CD4-positive, alpha-beta T cell treated with Interferon alpha-2 for 1 hour (primary cell): ENCODE measurements around the gene SLC35F2.
A peak's percentile ranks its signal among the peaks of the same experiment; 100 is the strongest.
"Not testable (repeated sequence)": the region's sequence is repeated elsewhere in the genome, so short reads cannot be mapped to it uniquely, and the experiment has no call there.

Experiments
- DNase-seq, 2 donors: peaks; one replicate each; pipeline ENCODE4 v3.0.0-alpha.2; 2020 to 2022

Gene SLC35F2, protein sequence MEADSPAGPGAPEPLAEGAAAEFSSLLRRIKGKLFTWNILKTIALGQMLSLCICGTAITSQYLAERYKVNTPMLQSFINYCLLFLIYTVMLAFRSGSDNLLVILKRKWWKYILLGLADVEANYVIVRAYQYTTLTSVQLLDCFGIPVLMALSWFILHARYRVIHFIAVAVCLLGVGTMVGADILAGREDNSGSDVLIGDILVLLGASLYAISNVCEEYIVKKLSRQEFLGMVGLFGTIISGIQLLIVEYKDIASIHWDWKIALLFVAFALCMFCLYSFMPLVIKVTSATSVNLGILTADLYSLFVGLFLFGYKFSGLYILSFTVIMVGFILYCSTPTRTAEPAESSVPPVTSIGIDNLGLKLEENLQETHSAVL

DNA sequence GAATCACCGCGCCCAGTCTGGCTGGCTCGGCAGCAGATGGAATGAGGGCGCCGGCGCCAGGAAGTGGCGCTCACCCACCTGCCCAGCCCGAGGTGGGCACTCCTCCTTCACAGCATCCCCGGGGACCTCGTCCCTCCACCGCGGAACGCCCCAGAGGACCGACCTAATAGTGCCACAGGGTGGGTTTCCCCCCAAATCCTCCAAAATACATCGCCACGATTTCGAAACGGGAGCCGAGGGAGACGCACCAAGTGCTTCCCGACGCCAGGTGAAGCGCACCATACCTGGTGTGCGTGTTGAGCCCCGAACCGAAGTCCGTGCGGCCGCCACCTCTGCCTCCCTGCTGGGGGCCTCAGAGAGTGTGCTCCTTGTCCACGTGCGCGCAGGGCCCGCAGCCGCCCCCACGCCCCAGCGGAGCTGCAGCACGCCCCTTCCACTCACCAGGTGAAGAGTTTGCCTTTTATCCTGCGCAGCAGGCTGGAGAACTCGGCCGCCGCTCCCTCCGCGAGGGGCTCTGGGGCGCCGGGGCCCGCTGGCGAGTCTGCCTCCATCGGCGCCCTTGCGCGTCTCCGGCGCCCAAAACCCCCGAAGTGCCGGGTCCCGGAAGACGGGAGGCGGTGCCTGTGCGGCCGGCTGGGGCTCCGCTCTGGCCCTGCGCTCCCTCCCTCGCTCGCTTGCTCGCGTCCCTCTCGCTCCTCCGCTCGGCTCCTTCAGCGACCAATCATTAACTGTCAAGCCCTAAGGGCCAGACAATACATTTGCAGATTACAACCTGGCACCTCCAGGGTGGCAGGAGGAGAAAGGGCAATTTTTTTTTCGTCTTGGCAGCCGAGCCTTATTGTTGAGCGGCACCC lies at the start of gene SLC35F2:
Gene SLC35F2, minus strand, starts transcription at position 571 of the 854 bp plus-strand sequence. Its CDS starts 20 bp downstream, at position 551.
- DNase-seq: peak; percentile 67 to 70

DNA sequence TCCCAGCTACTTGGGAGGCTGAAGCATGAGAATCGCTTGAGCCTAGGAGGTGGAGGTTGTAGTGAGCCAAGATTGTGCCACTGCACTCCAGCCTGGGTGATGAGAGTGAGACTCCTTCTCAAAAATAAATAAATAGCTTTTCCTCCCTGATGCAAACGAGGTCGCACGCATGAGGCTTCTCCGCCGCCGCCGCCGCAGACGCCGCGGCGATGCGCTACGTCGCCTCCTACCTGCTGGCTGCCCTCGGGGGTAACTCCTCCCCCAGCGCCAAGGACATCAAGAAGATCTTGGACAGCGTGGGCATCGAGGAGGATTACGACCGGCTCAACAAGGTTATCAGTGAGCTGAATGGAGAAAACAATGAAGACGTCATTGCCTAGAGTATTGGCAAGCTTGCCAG lies 49.6 kb upstream of the SLC35F2 start:
- no peak for DNase-seq

DNA sequence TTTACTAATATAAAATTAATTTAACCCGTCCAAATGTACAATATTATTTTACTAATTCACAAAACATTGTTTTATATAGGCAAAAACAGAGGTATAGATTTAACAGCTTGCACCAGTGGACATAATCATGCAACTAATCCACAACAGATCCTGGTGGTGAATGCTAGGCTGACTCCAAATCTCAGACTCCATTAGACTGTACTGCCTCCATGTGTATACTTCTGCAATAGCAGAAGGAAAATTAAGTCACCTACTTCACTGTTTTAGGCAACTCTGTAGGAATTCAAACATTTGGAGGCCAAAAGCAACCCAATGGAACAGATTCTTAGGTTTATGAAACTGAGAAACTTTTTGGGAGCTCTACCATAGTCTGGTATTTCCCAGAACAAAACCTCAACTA lies 39.7 kb upstream of the SLC35F2 start:
- peak in 1 of 2 donors; percentile 34 for DNase-seq

DNA sequence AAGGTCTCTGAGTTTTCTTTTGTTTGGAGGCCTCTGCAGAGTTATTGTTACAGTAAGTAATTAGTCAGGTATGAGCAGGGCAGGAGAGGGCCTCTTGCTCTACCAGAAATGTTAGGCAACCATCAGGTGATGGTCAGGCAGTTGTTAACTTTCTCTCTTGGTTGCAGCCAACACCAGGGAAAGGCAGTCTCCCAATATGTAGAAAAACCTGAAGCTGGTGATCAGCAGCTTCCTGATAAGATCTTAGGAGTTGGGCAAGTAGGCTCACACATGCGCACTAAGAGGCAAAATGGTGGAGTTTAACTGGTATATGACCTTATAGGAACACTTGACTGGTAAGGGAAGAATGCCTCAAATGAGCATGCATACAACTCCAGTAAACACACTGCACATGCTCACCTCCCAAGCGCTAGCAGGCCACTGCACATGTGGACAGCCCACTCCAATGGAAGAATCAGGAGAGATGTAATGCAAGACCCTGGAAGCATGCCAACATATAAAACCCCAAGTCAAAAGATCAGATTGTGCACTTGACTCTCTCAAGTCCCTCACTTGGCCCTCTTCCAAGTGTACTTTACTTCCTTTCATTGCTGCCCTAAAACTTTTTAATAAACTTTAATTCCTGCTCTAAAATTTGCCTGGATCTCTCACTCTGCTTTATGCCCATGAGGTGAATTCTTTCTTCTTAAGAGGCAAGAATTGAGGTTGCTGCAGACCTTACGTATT lies 23.7 kb upstream of the SLC35F2 start:
- DNase-seq: no peak

DNA sequence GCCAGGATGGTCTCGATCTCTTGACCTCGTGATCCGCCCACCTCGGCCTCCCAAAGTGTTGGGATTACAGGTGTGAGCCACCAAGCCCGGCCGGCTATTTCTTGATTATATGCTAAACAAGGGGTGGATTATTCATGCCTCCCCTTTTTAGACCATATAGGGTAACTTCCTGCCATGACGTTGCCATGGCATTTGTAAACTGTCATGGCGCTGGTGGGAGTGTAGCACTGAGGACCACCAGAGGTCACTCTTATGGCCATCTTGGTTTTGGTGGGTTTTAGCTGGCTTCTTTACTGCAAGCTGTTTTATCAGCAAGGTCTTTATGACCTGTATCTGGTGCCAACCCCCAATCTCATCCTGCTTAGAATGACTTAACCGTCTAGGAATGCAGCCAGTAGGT lies 22.9 kb upstream of the SLC35F2 start:
- not testable (repeated sequence) for DNase-seq

DNA sequence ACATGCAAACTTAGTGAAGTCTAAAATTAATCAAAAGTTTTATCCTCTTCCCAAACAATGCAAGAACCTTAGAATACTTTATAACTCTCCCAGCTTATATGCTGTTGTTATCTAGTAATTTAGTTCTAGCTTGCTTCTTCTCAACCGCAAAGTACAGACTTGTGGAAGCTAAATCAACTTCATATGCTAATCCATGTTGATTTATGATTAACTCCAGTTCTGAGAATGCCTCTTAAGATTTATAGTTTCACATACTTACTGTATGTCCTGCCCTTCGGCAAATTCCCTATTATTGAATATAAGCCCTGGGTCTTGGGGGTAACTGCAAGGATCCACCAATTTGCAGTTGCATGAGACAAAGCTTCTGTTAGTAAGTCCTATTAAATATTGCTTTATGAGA lies 17.6 kb upstream of the SLC35F2 start:
- DNase-seq: no peak

DNA sequence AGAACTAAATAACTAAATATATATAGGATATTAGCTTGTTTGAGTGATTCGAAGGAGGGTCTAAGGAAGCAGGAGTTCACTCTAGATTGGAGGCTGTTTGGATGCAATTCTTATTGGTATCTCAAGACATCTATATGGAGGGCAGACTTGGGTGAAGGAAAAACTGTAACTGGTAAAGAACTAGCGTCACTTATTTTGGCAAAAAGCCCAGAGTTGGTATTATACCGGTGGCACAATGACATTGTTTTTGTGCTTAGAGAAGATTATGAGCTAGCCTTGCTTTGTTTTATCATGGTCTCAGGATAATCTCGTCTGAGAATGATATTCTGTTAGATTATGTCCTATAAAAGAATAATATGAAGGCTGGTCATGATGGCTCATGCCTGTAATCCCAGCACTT lies 6.0 kb upstream of the SLC35F2 start:
- DNase-seq: no peak

DNA sequence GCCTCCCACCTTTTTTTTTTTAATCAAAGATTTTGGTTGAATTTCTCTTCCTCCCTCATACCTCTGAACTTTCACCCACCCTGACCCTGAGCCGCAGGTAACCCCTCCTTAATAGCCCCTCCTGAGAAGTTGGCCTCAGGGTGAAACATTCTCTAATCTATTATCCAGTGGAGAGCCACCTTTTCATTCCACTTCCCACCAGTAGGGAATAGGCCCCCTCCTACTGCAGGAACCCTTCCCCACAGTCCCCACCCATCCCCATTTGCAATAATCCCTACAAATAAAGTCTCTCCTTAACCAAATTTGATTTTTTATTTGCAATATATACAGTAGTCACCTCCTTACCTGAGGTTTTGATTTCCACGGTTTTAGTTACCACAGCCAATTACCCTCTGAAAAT lies 2.1 kb upstream of the SLC35F2 start:
- DNase-seq: no peak

DNA sequence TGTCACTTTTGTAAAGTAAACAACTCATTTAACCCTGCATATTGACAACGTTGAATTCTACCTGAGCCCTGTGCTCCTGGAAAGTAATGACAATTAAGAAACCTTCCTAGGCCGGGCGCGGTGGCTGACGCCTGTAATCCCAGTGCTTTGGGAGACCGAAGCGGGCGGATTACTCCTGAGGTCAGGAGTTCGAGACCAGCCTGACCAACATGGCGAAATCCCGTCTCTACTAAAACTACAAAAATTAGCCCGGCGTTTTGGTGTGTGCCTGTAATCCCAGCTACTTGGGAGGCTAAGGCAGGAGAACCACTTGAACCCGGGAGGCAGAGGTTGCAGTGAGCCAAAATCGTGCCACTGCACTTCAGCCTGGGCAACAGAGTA lies 1.6 kb upstream of the SLC35F2 start:
- not testable (repeated sequence) for DNase-seq

DNA sequence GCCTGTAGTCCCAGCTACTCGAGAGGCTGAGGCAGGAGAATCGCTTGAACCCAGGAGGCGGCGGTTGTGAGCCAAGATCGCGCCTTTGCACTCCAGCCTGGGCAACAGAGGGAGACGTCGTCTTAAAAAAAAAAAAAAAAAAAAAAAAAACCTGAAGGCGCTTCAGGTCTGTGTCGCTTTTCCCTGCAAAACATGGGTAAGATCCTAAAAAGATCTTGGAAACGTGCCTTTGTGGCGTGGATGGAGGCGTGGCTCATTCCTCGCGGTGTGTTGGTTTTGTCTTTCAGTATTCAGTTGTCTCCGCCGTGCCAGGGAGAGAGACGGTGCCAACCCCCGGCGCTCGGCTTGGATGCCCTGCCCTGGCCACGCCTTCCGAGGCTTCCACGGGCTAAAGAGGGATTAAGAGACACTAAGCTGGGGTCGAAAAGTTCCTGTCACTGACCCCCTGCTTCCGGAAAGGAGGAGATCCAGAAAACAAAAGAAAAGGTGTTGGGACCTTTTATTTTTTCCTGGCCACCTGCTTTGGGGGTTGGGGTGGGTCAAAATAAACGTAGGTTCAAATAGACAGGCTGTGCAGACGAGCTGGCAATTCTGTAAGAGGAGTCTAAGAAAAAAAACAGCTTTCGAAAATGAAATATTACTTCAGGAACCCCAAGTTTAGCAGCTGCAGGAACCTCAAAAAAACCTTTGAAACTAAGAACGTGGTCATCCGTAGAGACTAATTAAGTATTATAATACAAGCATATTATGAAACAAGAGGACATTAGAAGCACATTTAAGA lies 1.1 kb upstream of the SLC35F2 start:
- DNase-seq: peak in 1 of 2 donors; percentile 34

DNA sequence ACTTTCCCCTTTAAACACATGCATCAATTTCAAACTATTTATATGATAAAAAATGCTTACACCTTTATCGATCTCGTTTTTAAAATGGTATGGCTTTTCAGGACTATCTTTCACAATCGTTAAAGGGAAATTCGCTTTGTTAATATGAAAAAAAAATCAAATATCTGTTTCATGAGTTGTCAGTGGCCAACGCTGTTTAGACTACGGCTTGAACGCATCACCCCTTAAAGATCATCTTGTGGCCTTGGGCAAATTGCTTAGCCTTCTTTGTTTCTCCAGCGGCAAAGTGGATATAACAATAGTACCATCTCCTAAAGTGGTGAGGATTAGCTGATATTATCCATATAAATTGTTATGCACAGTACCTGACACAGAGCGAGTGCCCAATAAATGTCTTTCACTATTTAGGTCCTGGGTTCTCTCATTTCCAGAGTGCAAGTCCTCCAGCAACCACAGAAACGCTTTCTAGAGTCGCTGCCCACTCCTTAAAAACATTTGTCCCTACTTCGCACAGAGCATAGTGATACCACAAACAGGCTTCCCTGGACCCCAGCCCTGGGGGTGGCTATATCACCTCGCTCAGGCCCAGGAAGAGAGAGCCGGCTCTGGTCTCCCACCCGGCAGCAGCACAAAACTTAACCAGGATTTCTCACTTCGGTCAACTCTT lies 904 bp downstream of the SLC35F2 start:
- DNase-seq: no peak

DNA sequence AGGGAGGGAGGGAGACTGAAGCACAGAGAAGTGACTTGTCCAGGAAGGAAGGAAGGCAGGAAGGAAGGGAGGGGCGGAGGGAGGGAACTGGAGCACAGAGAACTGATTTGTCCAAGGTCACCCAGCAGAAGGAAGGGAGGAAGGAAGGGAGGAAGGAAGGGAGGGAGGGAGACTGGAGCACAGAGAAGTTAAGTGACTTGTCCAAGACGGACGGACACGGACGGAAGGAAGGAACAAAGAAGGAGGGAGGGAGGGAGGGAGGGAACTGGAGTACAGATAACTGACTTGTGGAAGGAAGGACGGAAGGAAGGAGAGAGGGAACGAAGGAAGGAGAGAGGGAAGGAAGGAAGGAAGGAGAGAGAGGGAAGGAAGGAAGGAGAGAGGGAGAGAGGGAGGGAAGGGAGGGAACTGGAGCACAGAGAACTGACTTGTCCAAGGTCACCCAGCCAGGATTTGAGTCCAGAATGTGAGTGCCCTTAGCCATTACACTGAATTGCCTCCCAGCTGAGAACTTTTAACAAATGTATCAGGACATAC lies 1.5 kb downstream of the SLC35F2 start:
- DNase-seq: no peak

DNA sequence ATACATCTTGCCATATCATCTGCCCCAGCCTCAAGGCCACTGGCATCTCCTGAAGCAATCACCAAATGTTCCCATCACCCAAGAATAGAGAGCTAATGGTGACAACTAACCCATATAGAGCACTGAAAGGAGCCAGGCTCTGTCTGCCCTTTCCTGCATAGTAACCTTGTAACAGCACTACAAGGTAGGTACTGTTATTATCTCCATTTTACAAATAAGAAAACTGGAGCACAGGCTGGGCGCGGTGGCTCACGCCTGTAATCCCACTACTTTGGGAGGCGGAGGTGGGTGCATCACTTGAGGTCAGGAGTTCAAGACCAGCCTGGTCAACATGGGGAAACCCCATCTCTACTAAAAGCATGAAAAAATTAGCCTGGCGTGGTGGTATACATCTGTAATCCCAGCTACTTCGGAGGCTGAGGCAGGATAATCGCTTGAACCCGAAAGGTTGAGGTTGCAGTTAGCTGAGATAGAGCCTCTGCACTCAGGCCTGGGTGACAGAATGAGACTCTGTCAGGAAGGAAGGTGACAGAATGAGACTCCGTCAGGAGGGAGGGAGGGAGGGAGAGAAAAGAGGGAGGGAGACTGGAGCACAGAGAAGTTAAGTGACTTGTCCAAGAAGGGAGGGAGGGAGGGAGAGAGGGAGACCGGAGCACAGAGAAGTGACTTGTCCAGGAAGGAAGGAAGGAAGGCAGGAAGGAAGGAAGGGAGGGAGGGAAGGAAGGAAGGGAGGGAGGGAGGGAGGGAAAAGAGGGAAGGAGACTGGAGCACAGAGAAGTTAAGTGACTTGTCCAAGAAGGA lies 2.2 kb downstream of the SLC35F2 start:
- DNase-seq: peak in 1 of 2 donors; percentile 11

DNA sequence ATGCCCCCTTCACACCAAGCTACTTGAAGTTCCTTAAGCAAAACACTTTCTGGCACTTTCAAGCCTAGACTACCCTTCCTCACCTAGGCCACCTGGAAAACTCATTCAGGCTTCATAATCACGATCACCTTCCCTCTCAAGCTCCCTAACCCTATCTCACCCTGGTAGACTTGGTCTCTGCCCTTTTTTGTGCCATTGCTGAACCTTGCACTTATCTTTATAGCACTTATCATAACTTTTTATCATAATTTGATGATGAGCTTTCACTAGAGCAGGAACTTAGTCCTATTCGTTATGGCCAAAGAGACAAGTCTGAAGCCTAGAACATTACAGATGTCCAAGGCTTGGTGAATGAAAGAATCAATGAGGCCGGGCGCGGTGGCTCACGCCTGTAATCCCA lies 5.5 kb downstream of the SLC35F2 start:
- no peak for DNase-seq

DNA sequence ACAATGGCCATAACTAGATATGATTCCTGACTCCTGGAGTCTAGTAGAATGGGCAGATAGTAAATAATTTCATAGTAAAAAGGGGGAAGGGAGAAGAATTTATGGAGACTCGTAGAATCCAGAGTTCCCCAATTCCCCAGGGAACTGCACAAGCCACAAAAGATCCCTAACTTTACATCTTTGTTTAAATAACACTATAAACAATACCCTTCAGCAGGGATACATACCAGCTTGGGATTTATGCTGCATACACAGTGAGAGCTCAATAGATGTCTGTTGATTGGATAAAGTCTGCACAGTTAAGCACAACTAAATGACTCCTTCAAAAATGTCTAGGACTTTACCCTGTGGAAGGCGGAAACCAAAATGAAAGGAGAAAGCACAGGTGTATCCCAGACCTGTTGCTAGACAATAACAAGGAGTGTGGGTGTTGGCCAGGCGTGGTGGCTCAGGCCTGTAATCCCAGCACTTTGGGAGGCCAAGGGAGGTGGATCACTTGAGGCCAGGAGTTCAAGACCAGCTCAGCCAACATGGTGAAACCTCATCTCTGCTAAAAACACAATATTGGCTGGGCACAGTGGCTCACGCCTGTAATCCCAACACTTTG lies 6.8 kb downstream of the SLC35F2 start:
- DNase-seq: no peak

DNA sequence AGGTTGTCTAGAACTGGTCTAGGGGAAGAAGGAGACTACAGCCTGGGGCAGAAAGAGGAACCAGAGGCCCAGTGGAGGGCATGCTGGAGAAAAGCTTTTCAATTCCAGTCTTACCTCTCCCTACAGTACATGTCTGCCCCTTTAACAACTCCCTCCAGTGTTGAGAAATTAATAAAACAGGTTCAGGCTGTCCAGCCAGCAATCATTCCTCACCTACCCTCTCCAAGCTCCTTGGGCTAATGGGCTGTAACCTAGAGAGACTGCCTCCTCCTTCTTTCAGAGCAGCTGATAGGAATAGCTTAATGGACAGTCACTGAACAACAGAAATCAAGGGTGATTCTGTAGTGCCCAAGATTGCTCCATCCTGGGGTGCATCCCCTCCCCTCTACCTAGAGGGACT lies 8.8 kb downstream of the SLC35F2 start:
- no peak for DNase-seq

DNA sequence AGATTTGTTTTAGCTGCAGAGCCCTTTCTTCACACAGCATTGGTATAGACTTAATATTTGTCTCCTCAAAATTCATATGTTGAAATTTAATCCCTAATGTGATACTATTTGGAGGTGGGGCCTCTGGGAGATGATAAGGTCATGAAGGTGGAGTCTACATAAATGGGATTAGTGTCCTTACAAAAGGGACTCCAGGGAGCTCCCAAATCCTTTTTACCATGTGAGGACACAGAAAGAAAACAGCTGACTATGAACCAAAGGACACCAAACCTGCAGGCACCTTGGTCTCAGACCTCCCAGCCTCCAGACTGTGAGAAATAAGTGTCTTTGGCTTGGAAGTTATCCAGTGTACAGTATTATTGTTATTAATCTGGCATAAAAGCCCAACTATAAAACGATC lies 10.2 kb downstream of the SLC35F2 start:
- no peak for DNase-seq

DNA sequence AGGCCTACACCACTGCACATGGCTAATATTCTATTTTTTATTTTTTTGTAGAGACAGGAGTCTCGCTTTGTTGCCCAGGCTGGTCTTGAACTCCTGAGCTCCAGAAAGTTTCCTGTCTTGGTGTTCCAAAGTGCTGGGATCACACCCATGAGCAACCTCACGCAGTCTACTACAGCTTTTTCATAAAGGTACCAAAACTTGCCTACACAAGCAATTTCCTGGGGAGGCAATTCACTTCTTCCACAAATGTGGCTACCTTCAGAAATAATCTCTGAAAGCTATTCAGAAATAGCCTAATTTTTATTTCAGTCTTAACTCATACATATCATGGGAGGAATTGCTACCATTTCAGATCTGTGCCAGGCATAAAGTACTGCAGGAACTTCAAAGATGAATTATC lies 11.4 kb downstream of the SLC35F2 start:
- no peak for DNase-seq

DNA sequence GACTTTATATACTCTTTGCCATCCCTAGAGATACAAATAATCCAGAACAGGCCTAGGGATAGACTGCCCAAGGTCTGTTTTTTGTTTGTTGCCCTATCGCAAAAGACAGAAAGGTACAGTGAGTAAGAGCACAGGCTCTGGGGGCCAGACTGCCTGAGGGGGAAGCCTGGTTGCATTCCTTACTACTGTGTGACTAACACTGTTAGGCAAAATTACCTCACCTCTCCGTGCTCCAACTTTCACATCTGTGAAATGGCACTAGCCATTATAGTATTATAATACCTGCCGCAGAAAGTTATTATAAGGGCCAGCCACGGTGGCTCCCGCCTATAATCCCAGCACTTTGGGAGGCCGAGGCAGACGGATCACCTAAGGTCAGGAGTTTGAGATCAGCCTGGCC lies 14.5 kb downstream of the SLC35F2 start:
- DNase-seq: no peak

DNA sequence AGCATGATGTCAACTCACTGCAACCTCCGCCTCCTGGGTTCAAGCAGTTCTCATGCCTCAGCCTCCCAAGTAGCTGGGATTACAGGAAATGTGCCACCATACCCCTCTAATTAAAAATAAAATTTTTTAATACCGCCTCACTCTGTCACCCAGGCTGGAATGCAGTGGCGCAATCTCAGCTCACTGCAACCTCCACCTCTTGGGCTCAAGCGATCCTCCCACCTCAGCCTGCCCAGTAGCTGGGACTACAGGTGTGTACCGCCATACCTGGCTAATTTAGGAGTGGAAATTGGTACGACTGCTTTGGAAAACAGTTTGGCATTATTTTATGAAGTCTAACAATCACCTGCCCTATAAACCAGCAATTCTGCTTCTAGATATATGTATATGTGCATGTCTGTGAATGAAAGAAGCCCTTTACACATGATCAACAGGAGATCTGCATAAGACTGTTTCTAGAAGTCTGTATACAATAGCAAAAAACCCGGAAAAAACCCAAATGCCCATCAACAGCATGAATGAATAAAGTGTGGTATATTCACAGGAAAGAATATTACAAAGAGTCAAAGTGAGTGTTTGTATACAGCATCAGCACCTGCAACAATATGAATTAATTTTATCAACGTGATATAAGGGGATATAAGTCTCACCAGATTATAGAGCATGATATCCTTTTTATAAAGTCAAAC lies 16.0 kb downstream of the SLC35F2 start:
- no peak for DNase-seq
